Activated naive CD8-positive, alpha-beta T cell (primary cell): Measurements from ENCODE around the gene MGAT5.
A peak's percentile ranks its signal among the peaks of the same experiment; 100 is the strongest.

Experiments
- H3K27ac Mint-ChIP-seq: one replicate; pipeline ENCODE4 v1.8.0; 2021; ENCODE audit warnings: mixed read lengths
- H3K27me3 Mint-ChIP-seq: one replicate; pipeline ENCODE4 v1.8.0; 2021; ENCODE audit warnings: mixed read lengths
- H3K36me3 Mint-ChIP-seq: one replicate; pipeline ENCODE4 v1.8.0; 2021; ENCODE audit warnings: mixed read lengths
- H3K4me1 Mint-ChIP-seq: one replicate; pipeline ENCODE4 v1.8.0; 2021; ENCODE audit warnings: low read depth, mixed read lengths
- H3K4me3 Mint-ChIP-seq: one replicate; pipeline ENCODE4 v1.8.0; 2021; ENCODE audit warnings: mild to moderate bottlenecking, mixed read lengths
- H3K9me3 Mint-ChIP-seq: one replicate; pipeline ENCODE4 v1.8.0; 2021; ENCODE audit warnings: low read depth, mixed read lengths

The MGAT5 gene

DNA sequence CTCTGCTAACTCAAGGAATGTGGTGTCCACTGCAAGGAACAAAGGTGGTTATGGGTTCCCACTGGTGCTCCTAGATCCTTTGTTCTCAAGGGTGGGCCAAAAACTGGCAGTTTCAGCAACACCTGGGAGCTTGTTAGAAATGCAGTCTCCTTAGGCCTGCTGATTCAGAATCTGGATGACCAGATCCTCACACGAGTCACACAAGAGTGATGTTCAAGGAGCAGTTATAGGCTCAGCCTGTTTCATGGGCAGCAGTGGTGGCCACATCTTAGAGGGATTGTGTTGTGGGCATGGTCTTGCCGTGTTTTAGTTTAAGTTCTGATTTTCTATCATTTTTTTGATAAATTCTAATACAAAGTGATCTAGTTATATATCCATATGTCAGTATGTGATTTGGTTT, 28.7 kb upstream of the MGAT5 start:
- peak overlapping the region; percentile 22 for H3K27ac Mint-ChIP-seq
- peaks cover 62% of the 10 kb centered on the region for H3K4me1 Mint-ChIP-seq
- H3K4me3 Mint-ChIP-seq: no peak overlapping the region

DNA sequence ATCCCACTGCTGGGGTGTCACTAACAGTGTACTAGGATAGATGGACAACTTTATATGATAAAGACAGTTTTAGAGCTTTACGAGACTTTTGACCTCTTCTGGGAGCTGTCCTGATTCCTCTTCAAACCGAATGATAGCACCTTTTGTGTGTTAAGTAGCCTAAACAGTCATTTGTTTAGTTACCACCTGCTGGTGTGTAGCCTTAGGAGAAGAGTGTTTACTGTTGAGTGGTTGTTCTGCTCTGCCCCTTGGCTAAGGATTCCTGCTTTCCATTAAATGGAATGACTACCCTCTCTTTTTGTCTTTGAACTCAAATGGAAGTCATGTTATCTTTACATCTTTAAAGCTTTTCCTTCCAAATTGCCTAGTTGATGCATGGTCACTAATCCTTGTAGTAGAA, 28.0 kb upstream of the MGAT5 start:
- no peak overlapping the region for H3K4me3 Mint-ChIP-seq
- H3K9me3 Mint-ChIP-seq: peaks cover 13% of the 10 kb centered on the region
- H3K36me3 Mint-ChIP-seq: peaks cover 5% of the 10 kb centered on the region
- no peaks in the 10 kb centered on the region for H3K27me3 Mint-ChIP-seq
- H3K4me1 Mint-ChIP-seq: peaks cover 60% of the 10 kb centered on the region
- H3K27ac Mint-ChIP-seq: no peak overlapping the region

More for the DNA sequence above, 28.7 kb upstream of the MGAT5 start:
- no peaks in the 10 kb centered on the region for H3K27me3 Mint-ChIP-seq
- H3K36me3 Mint-ChIP-seq: peaks cover 5% of the 10 kb centered on the region
- H3K9me3 Mint-ChIP-seq: peaks cover 13% of the 10 kb centered on the region

DNA sequence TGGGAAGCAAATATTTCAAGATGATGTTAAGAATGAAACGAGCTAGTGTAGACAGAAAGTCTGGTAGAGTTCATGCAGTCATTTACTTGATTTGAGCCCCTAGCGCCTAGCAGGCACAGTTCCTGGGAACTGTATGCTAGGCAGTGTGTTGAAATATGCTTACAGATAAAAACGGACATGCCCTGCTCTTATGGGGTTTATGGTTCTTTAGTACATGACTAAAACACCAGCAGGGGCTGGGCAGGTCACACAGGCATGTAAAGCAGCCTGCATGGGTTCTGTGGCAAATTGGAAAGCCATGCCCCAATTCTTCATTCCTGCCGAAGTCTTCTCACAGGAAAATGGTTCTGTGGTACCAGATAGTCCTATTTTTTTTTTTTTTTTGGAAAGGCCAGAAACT, 27.3 kb upstream of the MGAT5 start:
- Mint-ChIP-seq H3K27me3 (no peaks in the 10 kb centered on the region), H3K27ac (no peak overlapping the region), H3K4me3 (no peak overlapping the region), H3K9me3 (peaks cover 13% of the 10 kb centered on the region), H3K4me1 (peaks cover 59% of the 10 kb centered on the region), H3K36me3 (peaks cover 5% of the 10 kb centered on the region)

DNA sequence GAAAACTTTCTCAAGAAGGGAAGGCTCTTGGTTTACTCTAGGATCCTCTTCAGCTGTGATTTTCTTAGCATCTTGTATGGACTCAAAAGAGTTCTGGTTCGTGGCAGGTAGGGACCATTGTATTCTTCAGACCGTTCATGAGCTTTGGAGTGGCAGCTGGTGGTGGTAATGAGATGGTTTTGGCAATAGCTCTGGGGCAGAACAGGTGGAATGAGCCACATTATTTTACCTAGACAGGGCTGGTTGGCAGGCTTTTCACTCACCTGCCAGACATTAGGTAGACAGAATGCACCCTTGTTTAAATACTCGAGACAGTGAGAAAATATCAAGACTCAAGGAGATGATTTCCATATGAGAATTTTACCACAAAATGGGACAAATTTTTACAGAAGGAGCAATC, 26.2 kb upstream of the MGAT5 start:
- no peaks in the 10 kb centered on the region for H3K27me3 Mint-ChIP-seq
- peaks cover 5% of the 10 kb centered on the region for H3K36me3 Mint-ChIP-seq
- peaks cover 70% of the 10 kb centered on the region for H3K4me1 Mint-ChIP-seq
- H3K27ac Mint-ChIP-seq: peak overlapping the region; percentile 22
- H3K9me3 Mint-ChIP-seq: peaks cover 13% of the 10 kb centered on the region
- H3K4me3 Mint-ChIP-seq: no peak overlapping the region

DNA sequence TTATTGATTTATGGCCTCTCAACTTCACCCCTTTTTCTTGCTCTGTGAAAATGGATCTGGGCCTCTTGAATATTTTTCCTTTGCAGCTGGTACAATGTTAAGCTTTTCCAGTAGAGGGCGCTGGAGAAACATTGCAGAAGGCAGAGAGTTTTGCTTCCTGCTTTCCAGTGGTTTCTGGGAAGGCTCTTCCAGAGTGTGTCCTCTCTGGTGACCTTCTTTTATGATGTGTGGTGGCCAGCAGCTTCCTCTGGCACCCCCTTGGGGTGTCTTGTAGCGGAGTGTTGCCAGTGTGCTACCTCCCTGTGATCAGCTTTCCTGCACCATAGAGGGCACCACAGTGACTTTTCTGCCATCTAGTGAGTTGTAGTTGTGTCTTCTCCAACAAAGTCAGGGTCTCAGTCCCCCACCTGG, 25.4 kb upstream of the MGAT5 start:
- H3K27ac Mint-ChIP-seq: peak overlapping the region; percentile 4
- peaks cover 75% of the 10 kb centered on the region for H3K4me1 Mint-ChIP-seq
- H3K4me3 Mint-ChIP-seq: no peak overlapping the region
- H3K9me3 Mint-ChIP-seq: peaks cover 13% of the 10 kb centered on the region
- peaks cover 5% of the 10 kb centered on the region for H3K36me3 Mint-ChIP-seq
- no peaks in the 10 kb centered on the region for H3K27me3 Mint-ChIP-seq

DNA sequence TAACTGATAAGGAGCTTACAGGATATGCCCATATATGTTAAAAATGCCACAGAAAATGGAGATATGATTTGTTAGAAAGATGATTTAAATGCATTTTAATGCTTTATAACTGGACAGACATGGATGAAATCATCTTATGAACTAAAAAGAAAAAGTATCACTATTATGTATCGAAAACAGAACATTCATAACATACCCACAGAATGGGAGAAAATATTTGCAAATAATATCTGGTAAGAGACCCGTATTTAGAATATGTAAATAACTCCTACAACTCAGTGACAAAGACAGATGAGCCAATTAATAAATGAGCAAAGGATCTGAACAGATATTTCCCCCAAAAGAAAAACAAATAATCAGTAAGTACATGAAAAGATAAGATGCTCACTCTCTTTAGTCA, 24.3 kb upstream of the MGAT5 start:
- Mint-ChIP-seq H3K36me3 (peaks cover 5% of the 10 kb centered on the region), H3K27ac (peak overlapping the region; percentile 18), H3K9me3 (peaks cover 13% of the 10 kb centered on the region), H3K27me3 (no peaks in the 10 kb centered on the region), H3K4me3 (no peak overlapping the region), H3K4me1 (peaks cover 75% of the 10 kb centered on the region)

DNA sequence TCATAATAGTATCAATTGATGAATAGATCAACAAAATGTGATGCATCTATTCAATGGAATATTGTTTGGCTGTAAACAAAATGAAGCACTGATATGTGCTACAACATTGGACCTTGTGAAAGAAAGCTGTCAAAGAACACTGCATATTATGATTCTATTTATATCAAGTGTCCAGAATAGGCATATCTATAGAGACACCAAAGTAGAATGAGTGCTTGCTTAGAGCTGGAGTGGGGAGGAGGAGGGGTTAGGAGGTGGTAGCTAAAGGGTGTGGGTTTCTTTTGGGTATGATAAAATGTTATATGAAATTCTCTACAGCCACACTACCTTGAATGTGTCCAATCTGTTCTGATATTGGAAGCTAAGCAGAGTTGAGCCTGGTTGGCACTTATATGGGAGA, 23.0 kb upstream of the MGAT5 start:
- peaks cover 13% of the 10 kb centered on the region for H3K9me3 Mint-ChIP-seq
- no peak overlapping the region for H3K27ac Mint-ChIP-seq
- no peak overlapping the region for H3K4me3 Mint-ChIP-seq
- peaks cover 80% of the 10 kb centered on the region for H3K4me1 Mint-ChIP-seq
- no peaks in the 10 kb centered on the region for H3K27me3 Mint-ChIP-seq
- H3K36me3 Mint-ChIP-seq: peaks cover 5% of the 10 kb centered on the region

DNA sequence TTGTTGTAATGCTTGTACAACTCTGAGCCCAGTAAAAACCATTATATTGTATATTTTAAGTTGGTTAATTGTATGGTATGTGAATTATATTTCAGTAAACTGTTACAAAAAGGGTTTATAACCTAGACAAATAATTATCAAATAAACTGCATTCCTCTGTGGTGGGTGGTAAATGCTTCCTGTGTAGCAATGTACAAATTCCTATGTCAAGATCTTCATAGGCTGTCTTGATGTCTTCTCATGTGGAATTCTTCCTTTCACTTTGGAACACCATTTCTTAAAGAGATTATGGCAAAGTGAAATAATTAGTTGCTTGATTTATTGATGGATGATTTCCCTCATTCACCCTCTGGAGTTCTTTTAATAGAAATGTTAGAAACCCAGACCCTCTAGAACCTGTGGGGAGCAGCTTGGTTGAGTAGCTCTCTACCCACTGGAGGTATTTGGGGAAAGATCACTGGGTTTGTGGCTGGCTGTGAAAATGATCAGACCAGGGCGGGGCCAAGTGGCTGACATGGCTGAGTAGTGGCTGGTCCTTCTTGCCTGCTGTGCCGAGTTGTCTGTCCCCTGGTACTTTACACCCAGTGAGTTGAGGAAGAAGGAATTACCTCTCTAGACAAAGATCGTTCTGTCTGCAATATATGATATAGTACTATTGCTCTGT, 22.4 kb upstream of the MGAT5 start:
- peak overlapping the region; percentile 41 for H3K4me3 Mint-ChIP-seq
- no peaks in the 10 kb centered on the region for H3K27me3 Mint-ChIP-seq
- peaks cover 13% of the 10 kb centered on the region for H3K9me3 Mint-ChIP-seq
- H3K36me3 Mint-ChIP-seq: peaks cover 5% of the 10 kb centered on the region
- H3K27ac Mint-ChIP-seq: peak overlapping the region; percentile 83
- H3K4me1 Mint-ChIP-seq: peaks cover 82% of the 10 kb centered on the region

DNA sequence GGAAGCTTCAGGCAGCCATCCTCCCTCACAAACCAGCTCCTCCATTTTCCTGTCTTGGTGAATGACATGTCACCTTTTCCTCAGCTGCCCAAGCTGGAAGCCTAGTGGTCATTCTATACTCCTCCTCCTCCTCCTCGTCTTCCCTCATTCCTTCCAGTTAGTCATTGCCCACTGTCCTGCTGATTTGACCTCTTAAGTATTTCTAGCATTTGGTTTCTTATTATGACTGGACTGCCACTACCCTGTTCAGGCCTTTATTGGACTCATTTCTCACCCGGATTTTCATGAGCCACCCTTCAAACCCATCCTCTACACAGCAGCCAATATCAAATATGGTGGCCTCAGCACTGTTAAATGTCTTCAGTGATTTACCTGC, 21.9 kb upstream of the MGAT5 start:
- H3K36me3 Mint-ChIP-seq: peaks cover 5% of the 10 kb centered on the region
- H3K4me1 Mint-ChIP-seq: peaks cover 82% of the 10 kb centered on the region
- peaks cover 13% of the 10 kb centered on the region for H3K9me3 Mint-ChIP-seq
- peak overlapping the region; percentile 41 for H3K4me3 Mint-ChIP-seq
- H3K27ac Mint-ChIP-seq: peak overlapping the region; percentile 83
- H3K27me3 Mint-ChIP-seq: no peaks in the 10 kb centered on the region

DNA sequence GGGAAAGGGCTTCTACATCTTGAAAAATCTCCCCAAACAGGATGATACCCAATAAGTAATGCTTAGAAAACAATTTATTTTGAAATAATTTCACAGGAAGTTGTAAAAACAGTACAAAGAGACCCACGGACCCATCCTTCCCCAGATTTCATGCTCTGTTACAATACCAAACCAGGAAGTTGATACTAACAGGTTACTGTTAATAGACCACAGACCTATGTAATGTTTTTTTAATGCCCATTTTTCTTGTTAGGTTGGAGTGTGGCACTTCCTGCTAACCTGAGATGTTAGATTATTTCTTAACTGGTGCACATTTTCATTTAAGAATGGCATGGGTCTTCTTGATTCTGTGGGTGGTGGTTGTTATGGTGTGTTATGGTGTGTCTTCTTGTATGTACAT, 21.4 kb upstream of the MGAT5 start:
- H3K4me1 Mint-ChIP-seq: peaks cover 81% of the 10 kb centered on the region
- peak overlapping the region; percentile 83 for H3K27ac Mint-ChIP-seq
- no peaks in the 10 kb centered on the region for H3K27me3 Mint-ChIP-seq
- H3K9me3 Mint-ChIP-seq: peaks cover 13% of the 10 kb centered on the region
- H3K36me3 Mint-ChIP-seq: peaks cover 5% of the 10 kb centered on the region
- H3K4me3 Mint-ChIP-seq: peak overlapping the region; percentile 41

DNA sequence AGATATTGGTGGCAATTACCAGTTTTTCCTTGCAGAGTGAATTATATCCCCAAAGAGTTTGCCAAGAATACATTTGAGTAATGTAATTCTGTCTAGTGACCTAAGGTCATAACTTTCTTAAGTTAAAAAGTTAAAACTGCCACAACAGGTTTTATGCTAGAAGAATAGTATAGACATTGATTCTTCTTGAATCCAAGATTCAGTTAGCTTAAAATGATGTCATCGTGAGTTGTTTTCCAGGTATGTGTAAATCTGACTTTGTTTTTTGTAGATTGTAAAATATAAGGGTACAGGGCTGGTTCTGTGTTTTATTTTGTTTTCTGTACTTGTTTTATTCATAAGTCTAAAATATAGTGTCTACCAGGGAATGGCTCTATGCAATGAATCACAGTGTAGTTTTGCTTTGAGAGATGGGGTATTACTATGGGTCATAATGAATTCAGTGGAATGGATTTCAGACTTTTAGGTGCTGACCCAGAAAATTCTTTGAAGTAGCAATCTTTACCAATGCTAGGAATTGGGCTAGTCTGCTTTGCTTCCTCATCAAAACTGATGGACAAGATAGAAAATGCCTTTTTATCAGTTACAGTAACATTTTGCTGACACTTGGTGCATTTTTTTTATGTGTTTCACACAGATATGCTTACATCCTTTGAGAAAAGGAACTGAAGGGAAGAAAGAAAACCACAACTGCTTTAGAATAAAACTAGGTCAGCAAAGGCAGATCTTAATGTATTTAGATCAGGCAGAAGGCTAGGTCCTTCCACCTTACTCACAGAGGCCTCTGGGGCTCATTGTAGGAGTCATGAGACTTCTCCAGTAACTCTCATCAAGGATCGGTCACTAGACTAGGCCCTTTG, 20.8 kb upstream of the MGAT5 start:
- no peaks in the 10 kb centered on the region for H3K27me3 Mint-ChIP-seq
- H3K4me3 Mint-ChIP-seq: peak overlapping the region; percentile 41
- H3K27ac Mint-ChIP-seq: peak overlapping the region; percentile 83
- no peaks in the 10 kb centered on the region for H3K36me3 Mint-ChIP-seq
- H3K9me3 Mint-ChIP-seq: peaks cover 6% of the 10 kb centered on the region
- H3K4me1 Mint-ChIP-seq: peaks cover 76% of the 10 kb centered on the region

DNA sequence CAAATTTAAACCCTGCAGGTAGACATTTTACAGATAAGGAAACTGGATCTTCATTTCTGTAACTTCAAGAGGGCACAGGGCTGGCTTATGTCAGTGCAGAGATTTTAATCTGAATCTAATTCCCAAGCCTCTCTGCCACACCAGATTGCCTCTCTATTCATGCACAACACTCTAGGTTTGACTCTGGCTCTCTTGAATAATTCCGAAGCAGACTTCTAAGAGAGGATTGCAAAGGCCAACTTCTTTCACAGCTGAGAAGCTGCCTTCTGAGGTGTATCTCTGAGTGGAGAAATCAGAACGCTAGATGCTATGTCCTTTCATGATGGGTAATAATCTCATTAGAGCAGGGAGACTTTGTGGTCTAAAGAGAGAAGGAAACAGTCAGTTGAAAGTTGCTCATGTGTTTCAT, 20.1 kb upstream of the MGAT5 start:
- H3K4me1 Mint-ChIP-seq: peaks cover 74% of the 10 kb centered on the region
- no peaks in the 10 kb centered on the region for H3K36me3 Mint-ChIP-seq
- peak overlapping the region; percentile 83 for H3K27ac Mint-ChIP-seq
- peaks cover 3% of the 10 kb centered on the region for H3K9me3 Mint-ChIP-seq
- no peaks in the 10 kb centered on the region for H3K27me3 Mint-ChIP-seq
- H3K4me3 Mint-ChIP-seq: peak overlapping the region; percentile 41

DNA sequence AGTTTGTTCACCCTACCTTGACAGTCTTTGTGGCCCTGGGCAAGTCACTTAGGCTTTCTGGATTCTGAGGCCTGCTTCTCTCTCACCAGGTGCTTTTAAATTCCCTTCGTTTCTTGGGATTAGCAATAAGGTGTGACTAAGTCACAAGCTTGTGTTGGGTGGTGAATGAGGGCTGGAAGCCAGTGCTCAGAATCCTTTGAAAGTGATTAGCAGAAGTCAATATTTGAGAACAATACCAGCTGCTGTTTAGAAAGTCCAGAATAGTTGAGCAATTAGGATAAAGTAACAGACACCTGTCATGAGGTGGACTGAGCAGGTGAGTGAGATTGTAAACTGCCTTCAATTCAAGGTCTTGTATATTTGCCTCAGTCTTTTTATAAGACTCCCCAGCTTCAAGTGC, 19.3 kb upstream of the MGAT5 start:
- Mint-ChIP-seq H3K4me3 (no peak overlapping the region), H3K9me3 (no peaks in the 10 kb centered on the region), H3K36me3 (no peaks in the 10 kb centered on the region), H3K27me3 (no peaks in the 10 kb centered on the region), H3K27ac (peak overlapping the region; percentile 83), H3K4me1 (peaks cover 73% of the 10 kb centered on the region)

DNA sequence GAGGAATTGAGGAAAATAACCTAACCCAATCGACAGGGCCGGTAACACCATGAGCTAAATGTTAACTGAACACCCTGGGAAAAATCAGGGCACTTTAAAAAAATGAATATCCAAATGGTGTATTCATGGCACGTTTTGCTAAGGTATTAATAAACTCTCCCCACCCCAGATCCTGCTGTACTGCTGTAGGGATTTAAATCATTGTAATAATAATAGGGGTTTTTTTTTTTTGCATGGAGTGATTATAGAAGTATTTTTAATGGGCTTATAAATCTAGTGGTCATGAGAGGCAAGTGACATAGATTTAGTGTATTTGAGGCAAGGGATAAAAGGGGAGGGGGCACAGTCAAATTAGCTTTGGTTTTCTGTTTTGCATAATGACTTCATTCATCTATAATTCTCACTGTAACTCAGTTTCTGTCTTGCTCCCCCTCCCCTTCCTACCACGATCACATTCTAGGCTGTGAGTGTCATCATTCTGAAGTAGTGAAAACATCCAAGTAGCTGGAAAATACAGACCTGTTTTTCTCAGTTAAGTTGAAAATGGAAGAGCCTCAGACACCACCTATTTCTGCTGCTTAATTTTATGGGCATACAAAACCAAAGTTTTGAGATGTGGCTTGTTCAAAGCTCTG, 18.2 kb upstream of the MGAT5 start:
- Mint-ChIP-seq H3K27me3 (no peaks in the 10 kb centered on the region), H3K4me1 (peaks cover 72% of the 10 kb centered on the region), H3K36me3 (no peaks in the 10 kb centered on the region), H3K27ac (peak overlapping the region; percentile 74), H3K9me3 (no peaks in the 10 kb centered on the region), H3K4me3 (no peak overlapping the region)

DNA sequence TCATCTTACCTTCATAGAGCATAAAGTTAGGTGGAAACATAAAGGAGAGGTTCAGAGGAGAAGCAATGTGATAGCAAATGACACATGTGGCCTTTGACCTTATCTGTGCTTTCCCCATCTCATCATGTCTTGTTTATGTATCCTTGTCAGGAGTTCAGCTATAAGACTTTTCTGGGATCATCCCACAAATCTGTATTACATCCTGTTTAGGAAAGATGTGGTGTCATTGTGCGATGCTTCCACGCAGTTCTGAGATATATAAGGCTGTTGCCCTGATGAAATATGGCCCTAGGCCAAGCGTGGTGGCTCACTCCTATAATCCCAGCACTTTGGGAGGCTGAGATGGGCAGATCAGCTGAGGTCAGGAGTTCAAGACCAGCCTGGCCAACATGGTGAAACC, 15.5 kb upstream of the MGAT5 start:
- Mint-ChIP-seq H3K36me3 (no peaks in the 10 kb centered on the region), H3K4me1 (peaks cover 64% of the 10 kb centered on the region), H3K4me3 (no peak overlapping the region), H3K27me3 (no peaks in the 10 kb centered on the region), H3K9me3 (no peaks in the 10 kb centered on the region), H3K27ac (no peak overlapping the region)
